ENCODE results near the gene MARVELD2.
"Not testable (repeated sequence)": the region's sequence is repeated elsewhere in the genome, so short reads cannot be mapped to it uniquely, and the experiment has no call there.

GRCh38 chr5:69370335-69370734 lies 44.6 kb upstream of the MARVELD2 start:
- not testable (repeated sequence) for TF ChIP-seq POLR2A, CTCF (IDR thresholded peaks at IDR 0.05)

Data from uterus (tissue), 2 donors.